ENCODE measurements around the gene SMC4.

The SMC4 gene

GRCh38 chr3:160400030-160400701 is 716 bp downstream of the SMC4 start:
- peak; percentile 53 for DNase-seq
- Mint-ChIP-seq H3K9me3 (peaks cover 4% of the 10 kb centered on the region), H3K4me3 (peak overlapping the region; percentile 99), H3K27me3 (ENCODE audit: low read depth, poor library complexity) (peaks cover 4% of the 10 kb centered on the region), H3K36me3 (ENCODE audit: low read depth) (peaks cover 9% of the 10 kb centered on the region), H3K4me1 (peaks cover 59% of the 10 kb centered on the region), H3K27ac (peak overlapping the region; percentile 99)
- TF ChIP-seq, protein P1, sequence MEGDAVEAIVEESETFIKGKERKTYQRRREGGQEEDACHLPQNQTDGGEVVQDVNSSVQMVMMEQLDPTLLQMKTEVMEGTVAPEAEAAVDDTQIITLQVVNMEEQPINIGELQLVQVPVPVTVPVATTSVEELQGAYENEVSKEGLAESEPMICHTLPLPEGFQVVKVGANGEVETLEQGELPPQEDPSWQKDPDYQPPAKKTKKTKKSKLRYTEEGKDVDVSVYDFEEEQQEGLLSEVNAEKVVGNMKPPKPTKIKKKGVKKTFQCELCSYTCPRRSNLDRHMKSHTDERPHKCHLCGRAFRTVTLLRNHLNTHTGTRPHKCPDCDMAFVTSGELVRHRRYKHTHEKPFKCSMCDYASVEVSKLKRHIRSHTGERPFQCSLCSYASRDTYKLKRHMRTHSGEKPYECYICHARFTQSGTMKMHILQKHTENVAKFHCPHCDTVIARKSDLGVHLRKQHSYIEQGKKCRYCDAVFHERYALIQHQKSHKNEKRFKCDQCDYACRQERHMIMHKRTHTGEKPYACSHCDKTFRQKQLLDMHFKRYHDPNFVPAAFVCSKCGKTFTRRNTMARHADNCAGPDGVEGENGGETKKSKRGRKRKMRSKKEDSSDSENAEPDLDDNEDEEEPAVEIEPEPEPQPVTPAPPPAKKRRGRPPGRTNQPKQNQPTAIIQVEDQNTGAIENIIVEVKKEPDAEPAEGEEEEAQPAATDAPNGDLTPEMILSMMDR (IDR thresholded peaks at IDR 0.05) = no peak

- TF ChIP-seq, protein P1 (IDR thresholded peaks at IDR 0.05) = no peak
- peak; percentile 60 for DNase-seq
Observed at GRCh38 chr3:160400702-160401150, 1.3 kb downstream of the SMC4 start.

GRCh38 chr3:160401291-160402095 is 2.0 kb downstream of the SMC4 start:
- TF ChIP-seq, protein P1 (IDR thresholded peaks at IDR 0.05) = no peak
- Mint-ChIP-seq H3K4me1 (peaks cover 59% of the 10 kb centered on the region), H3K9me3 (peaks cover 4% of the 10 kb centered on the region), H3K4me3 (peak overlapping the region; percentile 99), H3K36me3 (ENCODE audit: low read depth) (peaks cover 18% of the 10 kb centered on the region), H3K27me3 (ENCODE audit: low read depth, poor library complexity) (peaks cover 4% of the 10 kb centered on the region), H3K27ac (peak overlapping the region; percentile 69)
- no peak for DNase-seq

More at GRCh38 chr3:160400702-160401150, 1.3 kb downstream of the SMC4 start:
- H3K36me3 Mint-ChIP-seq (ENCODE audit: low read depth) = peaks cover 11% of the 10 kb centered on the region
- peaks cover 4% of the 10 kb centered on the region for H3K27me3 Mint-ChIP-seq (ENCODE audit: low read depth, poor library complexity)
- H3K4me1 Mint-ChIP-seq = peaks cover 59% of the 10 kb centered on the region
- peak overlapping the region; percentile 99 for H3K4me3 Mint-ChIP-seq
- H3K27ac Mint-ChIP-seq = peak overlapping the region; percentile 69
- H3K9me3 Mint-ChIP-seq = peaks cover 4% of the 10 kb centered on the region

GRCh38 chr3:160402221-160403027 is 3.0 kb downstream of the SMC4 start:
- Mint-ChIP-seq H3K36me3 (ENCODE audit: low read depth) (peaks cover 22% of the 10 kb centered on the region), H3K4me1 (peaks cover 54% of the 10 kb centered on the region), H3K9me3 (peaks cover 4% of the 10 kb centered on the region), H3K4me3 (peak overlapping the region; percentile 99), H3K27me3 (ENCODE audit: low read depth, poor library complexity) (peaks cover 4% of the 10 kb centered on the region), H3K27ac (peak overlapping the region; percentile 69)
- DNase-seq = no peak
- TF ChIP-seq, protein P1 (IDR thresholded peaks at IDR 0.05) = no peak

- Mint-ChIP-seq H3K4me3 (peak overlapping the region; percentile 99), H3K4me1 (peaks cover 52% of the 10 kb centered on the region), H3K36me3 (ENCODE audit: low read depth) (peaks cover 27% of the 10 kb centered on the region), H3K9me3 (peaks cover 4% of the 10 kb centered on the region), H3K27ac (peak overlapping the region; percentile 52), H3K27me3 (ENCODE audit: low read depth, poor library complexity) (peaks cover 4% of the 10 kb centered on the region)
- no peak for DNase-seq
- TF ChIP-seq, protein P1 (IDR thresholded peaks at IDR 0.05) = no peak
Observed at GRCh38 chr3:160403028-160403545, 3.6 kb downstream of the SMC4 start.

All from nephron progenitor cell (in vitro differentiated cells).